ENCODE data around the gene TFB1M. TPM values are rescaled to one million over a fixed set of nuclear protein-coding genes. Genes with fewer than 3 reads are reported as not detected.
A peak's percentile ranks its signal among the peaks of the same experiment; 100 is the strongest.

The TFB1M gene
- total RNA-seq, 1 donor from 2014 or later: 24.1 TPM

DNA sequence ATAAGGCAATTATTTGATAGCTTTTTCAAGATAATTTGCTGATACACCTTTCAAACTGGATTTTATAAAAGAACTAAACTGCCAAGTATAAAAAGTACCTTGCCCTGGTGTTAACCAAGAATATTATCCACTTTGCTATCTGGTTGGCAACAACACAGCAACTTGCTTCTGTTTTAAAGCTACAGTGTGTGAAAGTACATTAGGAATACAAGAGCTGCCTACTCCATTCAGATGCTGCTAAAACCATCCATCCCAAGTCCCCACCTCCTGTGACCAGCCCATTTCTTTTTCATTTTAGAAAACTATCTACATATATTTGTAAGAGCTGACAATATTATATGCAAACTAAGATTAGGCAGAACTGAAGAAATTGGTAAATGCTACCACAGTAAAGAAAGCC is 37.6 kb downstream of the TFB1M start:
- Mint-ChIP-seq H3K9me3 (no peaks in the 10 kb centered on the region), H3K36me3 (peaks cover 20% of the 10 kb centered on the region), H3K27me3 (ENCODE audit: insufficient read depth, low read depth) (no peaks in the 10 kb centered on the region), H3K4me3 (no peak overlapping the region), H3K4me1 (peaks cover 34% of the 10 kb centered on the region), H3K27ac (no peak overlapping the region)
- Histone ChIP-seq H3K36me3 (no peaks in the 10 kb centered on the region), H3K9me3 (ENCODE audit: low read depth) (no peaks in the 10 kb centered on the region), H3K27ac (no peak overlapping the region), H3F3A (ENCODE audit: low read depth) (no peaks in the 10 kb centered on the region), H3K4me3 (no peak overlapping the region), H3K79me2 (ENCODE audit: low read depth) (no peaks in the 10 kb centered on the region), H3K27me3 (no peaks in the 10 kb centered on the region), H4K20me1 (ENCODE audit: low read depth) (no peaks in the 10 kb centered on the region), H3K4me1 (peaks cover 19% of the 10 kb centered on the region), H3K4me2 (no peak overlapping the region), H3K9ac (no peak overlapping the region), H2AFZ (replicated peaks) (no peak overlapping the region)
- TF ChIP-seq EZH2 (IDR thresholded peaks at IDR 0.05) (no peak), CTCF (IDR thresholded peaks at IDR 0.05) (no peak), EZH2phosphoT487 (IDR thresholded peaks at IDR 0.05) (no peak)
- DNase-seq (ENCODE audit: low spot score): no peak

GRCh38 chr6:155275808-155276480 is 38.3 kb downstream of the TFB1M start:
- no peak overlapping the region for H2AFZ ChIP-seq (replicated peaks)
- no peak overlapping the region for H3K27ac ChIP-seq
- H4K20me1 ChIP-seq (ENCODE audit: low read depth): no peaks in the 10 kb centered on the region
- no peaks in the 10 kb centered on the region for H3K36me3 ChIP-seq
- no peak overlapping the region for H3K9ac ChIP-seq
- Mint-ChIP-seq H3K4me3 (no peak overlapping the region), H3K27me3 (ENCODE audit: insufficient read depth, low read depth) (no peaks in the 10 kb centered on the region), H3K36me3 (peaks cover 18% of the 10 kb centered on the region), H3K4me1 (peaks cover 36% of the 10 kb centered on the region), H3K9me3 (no peaks in the 10 kb centered on the region), H3K27ac (peak overlapping the region; percentile 55)
- H3K9me3 ChIP-seq (ENCODE audit: low read depth): no peaks in the 10 kb centered on the region
- H3K4me2 ChIP-seq: no peak overlapping the region
- H3K4me1 ChIP-seq: peaks cover 23% of the 10 kb centered on the region
- H3F3A ChIP-seq (ENCODE audit: low read depth): no peaks in the 10 kb centered on the region
- H3K79me2 ChIP-seq (ENCODE audit: low read depth): no peaks in the 10 kb centered on the region
- no peak for DNase-seq (ENCODE audit: low spot score)
- H3K27me3 ChIP-seq: no peaks in the 10 kb centered on the region
- H3K4me3 ChIP-seq: no peak overlapping the region
- no peak for TF ChIP-seq EZH2 (IDR thresholded peaks at IDR 0.05)
- TF ChIP-seq EZH2phosphoT487 (IDR thresholded peaks at IDR 0.05): no peak
- no peak for TF ChIP-seq CTCF (IDR thresholded peaks at IDR 0.05)

GRCh38 chr6:155274533-155274932 is 39.8 kb downstream of the TFB1M start:
- H3K27me3 ChIP-seq: no peaks in the 10 kb centered on the region
- no peak overlapping the region for H2AFZ ChIP-seq (replicated peaks)
- no peaks in the 10 kb centered on the region for H3K9me3 ChIP-seq (ENCODE audit: low read depth)
- H3K27ac Mint-ChIP-seq: no peak overlapping the region
- H3K9ac ChIP-seq: no peak overlapping the region
- H3K27me3 Mint-ChIP-seq (ENCODE audit: insufficient read depth, low read depth): peaks cover 3% of the 10 kb centered on the region
- peaks cover 46% of the 10 kb centered on the region for H3K4me1 Mint-ChIP-seq
- H3K36me3 Mint-ChIP-seq: peaks cover 14% of the 10 kb centered on the region
- no peak overlapping the region for H3K27ac ChIP-seq
- H3K4me3 ChIP-seq: no peak overlapping the region
- no peaks in the 10 kb centered on the region for H3K36me3 ChIP-seq
- no peak overlapping the region for H3K4me3 Mint-ChIP-seq
- no peaks in the 10 kb centered on the region for H3K79me2 ChIP-seq (ENCODE audit: low read depth)
- H3K9me3 Mint-ChIP-seq: no peaks in the 10 kb centered on the region
- H3F3A ChIP-seq (ENCODE audit: low read depth): no peaks in the 10 kb centered on the region
- no peak overlapping the region for H3K4me2 ChIP-seq
- H3K4me1 ChIP-seq: peaks cover 33% of the 10 kb centered on the region
- no peak for TF ChIP-seq EZH2 (IDR thresholded peaks at IDR 0.05)
- TF ChIP-seq CTCF (IDR thresholded peaks at IDR 0.05): no peak
- TF ChIP-seq EZH2phosphoT487 (IDR thresholded peaks at IDR 0.05): no peak
- H4K20me1 ChIP-seq (ENCODE audit: low read depth): peaks cover 2% of the 10 kb centered on the region
- no peak for DNase-seq (ENCODE audit: low spot score)
